ENCODE measurements around the gene RNF220.

RNF220 gene

GRCh38 chr1:44496541-44497171 lies 91.6 kb downstream of the RNF220 start (continued):
- TF ChIP-seq, protein P1, sequence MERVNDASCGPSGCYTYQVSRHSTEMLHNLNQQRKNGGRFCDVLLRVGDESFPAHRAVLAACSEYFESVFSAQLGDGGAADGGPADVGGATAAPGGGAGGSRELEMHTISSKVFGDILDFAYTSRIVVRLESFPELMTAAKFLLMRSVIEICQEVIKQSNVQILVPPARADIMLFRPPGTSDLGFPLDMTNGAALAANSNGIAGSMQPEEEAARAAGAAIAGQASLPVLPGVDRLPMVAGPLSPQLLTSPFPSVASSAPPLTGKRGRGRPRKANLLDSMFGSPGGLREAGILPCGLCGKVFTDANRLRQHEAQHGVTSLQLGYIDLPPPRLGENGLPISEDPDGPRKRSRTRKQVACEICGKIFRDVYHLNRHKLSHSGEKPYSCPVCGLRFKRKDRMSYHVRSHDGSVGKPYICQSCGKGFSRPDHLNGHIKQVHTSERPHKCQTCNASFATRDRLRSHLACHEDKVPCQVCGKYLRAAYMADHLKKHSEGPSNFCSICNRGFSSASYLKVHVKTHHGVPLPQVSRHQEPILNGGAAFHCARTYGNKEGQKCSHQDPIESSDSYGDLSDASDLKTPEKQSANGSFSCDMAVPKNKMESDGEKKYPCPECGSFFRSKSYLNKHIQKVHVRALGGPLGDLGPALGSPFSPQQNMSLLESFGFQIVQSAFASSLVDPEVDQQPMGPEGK (CRISPR knock-in tag; IDR thresholded peaks at IDR 0.05; ENCODE audit: borderline replicate concordance), result no peak

- TF ChIP-seq CSDC2 (CRISPR knock-in tag; IDR thresholded peaks at IDR 0.05) (no peak), ZNF70 (CRISPR knock-in tag; IDR thresholded peaks at IDR 0.05) (no peak), ZNF8 (CRISPR knock-in tag; IDR thresholded peaks at IDR 0.05) (no peak), ZC3H10 (CRISPR knock-in tag; IDR thresholded peaks at IDR 0.05) (no peak), TCF4 (CRISPR knock-in tag; IDR thresholded peaks at IDR 0.05; ENCODE audit: borderline replicate concordance) (no peak), ZFP3 (CRISPR knock-in tag; IDR thresholded peaks at IDR 0.05) (no peak), ZNF565 (CRISPR knock-in tag; conservative IDR thresholded peaks at IDR 0.05; ENCODE audit: low read depth) (no peak), CSRNP3 (CRISPR knock-in tag; IDR thresholded peaks at IDR 0.05) (no peak), ISL1 (CRISPR knock-in tag; IDR thresholded peaks at IDR 0.05) (no peak)
- TF ChIP-seq, protein P1 (CRISPR knock-in tag; IDR thresholded peaks at IDR 0.05; ENCODE audit: borderline replicate concordance), result no peak
- TF ChIP-seq, protein P2, sequence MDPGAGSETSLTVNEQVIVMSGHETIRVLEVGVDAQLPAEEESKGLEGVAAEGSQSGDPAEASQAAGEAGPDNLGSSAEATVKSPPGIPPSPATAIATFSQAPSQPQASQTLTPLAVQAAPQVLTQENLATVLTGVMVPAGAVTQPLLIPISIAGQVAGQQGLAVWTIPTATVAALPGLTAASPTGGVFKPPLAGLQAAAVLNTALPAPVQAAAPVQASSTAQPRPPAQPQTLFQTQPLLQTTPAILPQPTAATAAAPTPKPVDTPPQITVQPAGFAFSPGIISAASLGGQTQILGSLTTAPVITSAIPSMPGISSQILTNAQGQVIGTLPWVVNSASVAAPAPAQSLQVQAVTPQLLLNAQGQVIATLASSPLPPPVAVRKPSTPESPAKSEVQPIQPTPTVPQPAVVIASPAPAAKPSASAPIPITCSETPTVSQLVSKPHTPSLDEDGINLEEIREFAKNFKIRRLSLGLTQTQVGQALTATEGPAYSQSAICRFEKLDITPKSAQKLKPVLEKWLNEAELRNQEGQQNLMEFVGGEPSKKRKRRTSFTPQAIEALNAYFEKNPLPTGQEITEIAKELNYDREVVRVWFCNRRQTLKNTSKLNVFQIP (CRISPR knock-in tag; IDR thresholded peaks at IDR 0.05; ENCODE audit: borderline replicate concordance, low read depth), result no peak
- ATAC-seq, result no peak
Observed at GRCh38 chr1:44497422-44498170, 92.5 kb downstream of the RNF220 start.

DNA sequence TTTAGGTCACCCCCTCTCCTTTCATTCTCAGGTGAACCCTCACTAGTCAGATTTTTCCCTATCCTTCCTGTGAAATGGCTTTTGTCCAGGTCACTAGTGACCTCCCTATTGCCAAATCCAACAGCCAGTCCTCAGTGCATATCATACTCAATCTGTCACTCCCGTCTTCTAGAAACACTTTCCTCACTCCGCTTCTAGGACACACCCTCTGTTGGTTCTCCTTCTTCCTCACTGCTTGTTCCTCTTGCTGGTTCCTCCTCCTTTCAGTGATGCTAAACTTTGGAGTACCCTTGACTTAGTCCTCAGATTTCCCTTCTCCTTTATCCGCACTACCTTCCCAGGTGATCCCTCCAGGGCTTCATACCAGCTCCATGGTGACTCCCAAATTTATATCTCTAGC lies 94.3 kb downstream of the RNF220 start:
- TF ChIP-seq ESRRG (CRISPR knock-in tag; IDR thresholded peaks at IDR 0.05) (no peak), ISL1 (CRISPR knock-in tag; IDR thresholded peaks at IDR 0.05) (no peak), CSRNP3 (CRISPR knock-in tag; IDR thresholded peaks at IDR 0.05) (no peak), ZNF565 (CRISPR knock-in tag; conservative IDR thresholded peaks at IDR 0.05; ENCODE audit: low read depth) (no peak)
- no peak for ATAC-seq

DNA sequence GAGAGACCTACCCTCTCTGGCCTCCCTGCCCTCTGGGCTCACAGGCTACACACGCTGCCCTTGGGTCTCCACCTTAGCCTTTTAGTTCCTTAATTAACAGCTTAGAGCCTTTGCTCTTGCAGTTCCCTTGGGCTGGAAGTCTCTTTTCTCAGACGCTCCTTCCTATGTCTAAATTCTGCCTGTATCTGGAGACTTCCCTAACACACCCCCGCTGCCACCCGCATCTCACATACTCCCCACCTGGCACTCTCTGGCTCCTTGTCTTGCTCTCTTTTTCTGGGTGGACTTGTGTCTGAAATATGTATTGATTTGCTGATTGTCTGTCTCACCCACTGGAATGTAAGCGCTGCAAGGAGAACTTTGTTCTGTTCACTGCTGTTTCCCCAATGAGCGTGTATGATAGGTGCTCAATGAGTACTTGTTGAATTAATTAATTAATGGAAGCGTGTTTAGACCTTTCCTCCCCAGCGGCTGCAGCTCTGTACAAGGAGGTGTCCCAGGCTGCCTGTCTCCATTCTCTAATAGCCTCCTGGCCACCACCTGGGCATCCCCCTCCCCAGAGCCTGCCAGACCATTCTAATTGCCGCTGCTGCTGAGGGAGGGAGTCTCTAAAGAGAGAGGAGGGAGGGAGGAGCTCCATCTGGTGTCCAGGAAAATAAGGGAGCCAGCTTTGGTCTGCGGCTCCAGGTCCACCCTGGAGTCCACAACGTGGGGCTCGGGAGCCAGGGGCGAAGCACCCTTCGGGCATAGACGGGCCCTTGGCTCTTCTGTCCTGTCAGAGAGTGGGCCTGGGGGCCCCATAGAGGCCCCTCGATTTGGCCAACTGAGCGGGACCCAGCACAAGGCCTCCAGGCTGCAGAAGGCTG lies 95.4 kb downstream of the RNF220 start:
- TF ChIP-seq, protein P2 (CRISPR knock-in tag; IDR thresholded peaks at IDR 0.05; ENCODE audit: borderline replicate concordance, low read depth), result no peak
- TF ChIP-seq, protein P3, sequence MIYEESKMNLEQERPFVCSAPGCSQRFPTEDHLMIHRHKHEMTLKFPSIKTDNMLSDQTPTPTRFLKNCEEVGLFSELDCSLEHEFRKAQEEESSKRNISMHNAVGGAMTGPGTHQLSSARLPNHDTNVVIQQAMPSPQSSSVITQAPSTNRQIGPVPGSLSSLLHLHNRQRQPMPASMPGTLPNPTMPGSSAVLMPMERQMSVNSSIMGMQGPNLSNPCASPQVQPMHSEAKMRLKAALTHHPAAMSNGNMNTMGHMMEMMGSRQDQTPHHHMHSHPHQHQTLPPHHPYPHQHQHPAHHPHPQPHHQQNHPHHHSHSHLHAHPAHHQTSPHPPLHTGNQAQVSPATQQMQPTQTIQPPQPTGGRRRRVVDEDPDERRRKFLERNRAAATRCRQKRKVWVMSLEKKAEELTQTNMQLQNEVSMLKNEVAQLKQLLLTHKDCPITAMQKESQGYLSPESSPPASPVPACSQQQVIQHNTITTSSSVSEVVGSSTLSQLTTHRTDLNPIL (CRISPR knock-in tag; IDR thresholded peaks at IDR 0.05; ENCODE audit: low read depth), result no peak
- no peak for TF ChIP-seq GLIS3 (CRISPR knock-in tag; IDR thresholded peaks at IDR 0.05)
- no peak for TF ChIP-seq ZFP3 (CRISPR knock-in tag; IDR thresholded peaks at IDR 0.05)
- no peak for TF ChIP-seq RARB (CRISPR knock-in tag; IDR thresholded peaks at IDR 0.05)
- no peak for TF ChIP-seq ZNF565 (CRISPR knock-in tag; conservative IDR thresholded peaks at IDR 0.05; ENCODE audit: low read depth)
- TF ChIP-seq CSRNP3 (CRISPR knock-in tag; IDR thresholded peaks at IDR 0.05), result no peak
- no peak for TF ChIP-seq ZNF70 (CRISPR knock-in tag; IDR thresholded peaks at IDR 0.05)
- no peak for TF ChIP-seq ESRRG (CRISPR knock-in tag; IDR thresholded peaks at IDR 0.05)
- no peak for TF ChIP-seq ZNF8 (CRISPR knock-in tag; IDR thresholded peaks at IDR 0.05)
- ATAC-seq, result peak; percentile 57; the same call in 2 of the 3 replicates

All from SK-N-SH treated with all-trans-retinoic acid at 6 μM for 48 hours (cell line).